ENCODE measurements around the gene C2CD2. TPM values are rescaled to one million over a fixed set of nuclear protein-coding genes. Genes with fewer than 3 reads are reported as not detected.

Gene C2CD2
- total RNA-seq, 2 donors from 2014 or later: 27.3 to 30.5 TPM

DNA sequence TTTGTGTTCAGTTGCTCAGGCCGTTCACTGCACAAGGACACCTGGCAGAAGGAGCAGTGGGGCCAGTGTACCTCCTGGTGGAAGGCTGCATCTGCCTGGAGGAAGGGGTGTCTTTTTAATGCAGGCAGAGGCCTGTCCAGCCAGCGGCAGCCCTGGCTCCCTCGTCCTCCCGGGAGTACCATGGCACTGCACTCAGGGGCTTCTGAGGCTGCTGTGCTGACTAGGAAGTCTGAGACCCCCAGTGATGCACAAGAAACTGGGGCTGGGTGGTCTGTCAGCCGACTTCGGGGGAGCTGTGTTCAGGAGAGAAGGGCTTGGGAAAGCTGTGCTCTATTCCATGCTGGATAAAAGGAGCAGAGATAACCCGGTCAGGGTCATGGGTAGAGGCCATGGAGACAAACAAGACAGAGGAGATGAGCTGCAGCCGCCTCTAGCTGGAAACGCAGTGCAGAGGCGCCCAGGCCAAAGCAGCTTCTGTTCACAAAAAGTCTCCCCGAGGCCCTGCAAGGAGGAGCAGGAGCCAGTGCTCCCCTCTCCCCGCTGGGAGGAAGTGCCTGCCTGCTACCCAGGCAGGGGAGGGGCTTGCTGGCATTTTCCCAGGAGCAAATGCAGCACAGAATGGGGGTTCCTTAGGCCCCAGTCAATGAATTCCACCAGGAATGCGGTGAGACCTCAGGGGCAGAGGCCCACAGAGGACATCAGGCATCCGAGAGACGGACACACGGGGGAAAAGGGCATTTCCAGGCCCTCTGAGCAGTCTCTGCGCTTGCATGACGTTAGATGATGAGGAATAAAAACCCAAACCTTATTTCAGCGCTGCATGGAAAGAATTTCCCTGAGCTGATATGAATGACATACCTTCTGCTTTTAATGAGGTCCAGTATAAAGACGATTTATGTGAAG is 17.2 kb upstream of the C2CD2 start:
- TF ChIP-seq POLR2A (IDR thresholded peaks at IDR 0.05) (no peak), POLR2AphosphoS5 (IDR thresholded peaks at IDR 0.05) (no peak)
- TF ChIP-seq, protein P1, sequence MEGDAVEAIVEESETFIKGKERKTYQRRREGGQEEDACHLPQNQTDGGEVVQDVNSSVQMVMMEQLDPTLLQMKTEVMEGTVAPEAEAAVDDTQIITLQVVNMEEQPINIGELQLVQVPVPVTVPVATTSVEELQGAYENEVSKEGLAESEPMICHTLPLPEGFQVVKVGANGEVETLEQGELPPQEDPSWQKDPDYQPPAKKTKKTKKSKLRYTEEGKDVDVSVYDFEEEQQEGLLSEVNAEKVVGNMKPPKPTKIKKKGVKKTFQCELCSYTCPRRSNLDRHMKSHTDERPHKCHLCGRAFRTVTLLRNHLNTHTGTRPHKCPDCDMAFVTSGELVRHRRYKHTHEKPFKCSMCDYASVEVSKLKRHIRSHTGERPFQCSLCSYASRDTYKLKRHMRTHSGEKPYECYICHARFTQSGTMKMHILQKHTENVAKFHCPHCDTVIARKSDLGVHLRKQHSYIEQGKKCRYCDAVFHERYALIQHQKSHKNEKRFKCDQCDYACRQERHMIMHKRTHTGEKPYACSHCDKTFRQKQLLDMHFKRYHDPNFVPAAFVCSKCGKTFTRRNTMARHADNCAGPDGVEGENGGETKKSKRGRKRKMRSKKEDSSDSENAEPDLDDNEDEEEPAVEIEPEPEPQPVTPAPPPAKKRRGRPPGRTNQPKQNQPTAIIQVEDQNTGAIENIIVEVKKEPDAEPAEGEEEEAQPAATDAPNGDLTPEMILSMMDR (IDR thresholded peaks at IDR 0.05): no peak
- intact Hi-C loops (cut with DNase I): no loop called here
- Histone ChIP-seq H3K4me1 (replicated peaks) (peaks cover 3% of the 10 kb centered on the region), H3K27me3 (replicated peaks; ENCODE audit: insufficient read depth) (no peaks in the 10 kb centered on the region), H3K27ac (no peak overlapping the region), H3K9me3 (no peaks in the 10 kb centered on the region), H3K36me3 (no peaks in the 10 kb centered on the region), H3K4me3 (no peak overlapping the region)
- DNase-seq (ENCODE audit: low spot score): no peak
- WGBS: 87% methylated on average over 20 of the region's 20 CpGs

DNA sequence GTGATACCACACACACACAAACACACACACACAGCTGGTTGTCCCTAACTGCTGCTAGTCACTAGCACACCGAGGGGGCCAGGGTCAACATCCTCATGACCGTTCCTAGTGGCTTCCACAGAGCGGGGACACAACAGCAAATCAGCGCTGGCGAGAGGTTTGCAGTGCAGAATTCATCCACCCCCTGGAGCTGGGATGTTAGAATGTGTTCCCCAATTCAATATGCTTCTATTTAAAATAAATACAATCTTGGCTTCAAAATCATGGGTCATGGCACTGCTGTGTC is 16.2 kb upstream of the C2CD2 start:
- intact Hi-C loops (cut with DNase I): no loop called here
- 86% methylated on average over 5 of the region's 5 CpGs for WGBS
- DNase-seq (ENCODE audit: low spot score): no peak

DNA sequence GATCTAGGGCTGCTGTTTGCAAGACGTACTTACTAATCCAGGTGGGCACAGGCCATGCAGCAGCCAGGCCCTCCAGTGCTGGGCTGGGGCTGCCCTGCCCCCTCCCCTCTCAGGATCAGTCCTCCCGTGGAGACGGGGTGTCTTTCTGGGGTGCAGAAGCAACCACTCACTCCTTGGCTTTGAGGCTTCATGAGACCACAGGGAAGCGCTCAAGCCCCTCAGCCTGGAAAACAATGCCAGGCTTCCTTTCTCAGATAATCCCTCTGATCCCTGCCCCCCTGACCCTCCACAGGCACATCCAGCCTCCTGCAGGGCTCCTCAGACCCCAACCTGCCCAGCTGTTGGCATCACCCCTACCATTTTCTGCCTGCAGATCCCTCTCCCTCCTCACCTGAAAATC is 13.9 kb upstream of the C2CD2 start:
- no peaks in the 10 kb centered on the region for H3K36me3 ChIP-seq
- no peaks in the 10 kb centered on the region for H3K9me3 ChIP-seq
- 91% methylated on average over 4 of the region's 4 CpGs for WGBS
- no peak overlapping the region for H3K4me3 ChIP-seq
- H3K27ac ChIP-seq: no peak overlapping the region
- H3K27me3 ChIP-seq (replicated peaks; ENCODE audit: insufficient read depth): no peaks in the 10 kb centered on the region
- DNase-seq (ENCODE audit: low spot score): no peak
- TF ChIP-seq, protein P1 (IDR thresholded peaks at IDR 0.05): no peak
- TF ChIP-seq POLR2AphosphoS5 (IDR thresholded peaks at IDR 0.05) (no peak), POLR2A (IDR thresholded peaks at IDR 0.05) (no peak)
- peaks cover 13% of the 10 kb centered on the region for H3K4me1 ChIP-seq (replicated peaks)
- intact Hi-C loops (cut with DNase I): no loop called here

More for the DNA sequence above, 16.2 kb upstream of the C2CD2 start:
- no peak overlapping the region for H3K27ac ChIP-seq
- H3K4me3 ChIP-seq: no peak overlapping the region
- no peaks in the 10 kb centered on the region for H3K9me3 ChIP-seq
- H3K36me3 ChIP-seq: no peaks in the 10 kb centered on the region
- TF ChIP-seq, protein P1 (IDR thresholded peaks at IDR 0.05): no peak
- no peak for TF ChIP-seq POLR2AphosphoS5 (IDR thresholded peaks at IDR 0.05)
- no peak for TF ChIP-seq POLR2A (IDR thresholded peaks at IDR 0.05)
- H3K4me1 ChIP-seq (replicated peaks): peaks cover 12% of the 10 kb centered on the region
- H3K27me3 ChIP-seq (replicated peaks; ENCODE audit: insufficient read depth): no peaks in the 10 kb centered on the region

DNA sequence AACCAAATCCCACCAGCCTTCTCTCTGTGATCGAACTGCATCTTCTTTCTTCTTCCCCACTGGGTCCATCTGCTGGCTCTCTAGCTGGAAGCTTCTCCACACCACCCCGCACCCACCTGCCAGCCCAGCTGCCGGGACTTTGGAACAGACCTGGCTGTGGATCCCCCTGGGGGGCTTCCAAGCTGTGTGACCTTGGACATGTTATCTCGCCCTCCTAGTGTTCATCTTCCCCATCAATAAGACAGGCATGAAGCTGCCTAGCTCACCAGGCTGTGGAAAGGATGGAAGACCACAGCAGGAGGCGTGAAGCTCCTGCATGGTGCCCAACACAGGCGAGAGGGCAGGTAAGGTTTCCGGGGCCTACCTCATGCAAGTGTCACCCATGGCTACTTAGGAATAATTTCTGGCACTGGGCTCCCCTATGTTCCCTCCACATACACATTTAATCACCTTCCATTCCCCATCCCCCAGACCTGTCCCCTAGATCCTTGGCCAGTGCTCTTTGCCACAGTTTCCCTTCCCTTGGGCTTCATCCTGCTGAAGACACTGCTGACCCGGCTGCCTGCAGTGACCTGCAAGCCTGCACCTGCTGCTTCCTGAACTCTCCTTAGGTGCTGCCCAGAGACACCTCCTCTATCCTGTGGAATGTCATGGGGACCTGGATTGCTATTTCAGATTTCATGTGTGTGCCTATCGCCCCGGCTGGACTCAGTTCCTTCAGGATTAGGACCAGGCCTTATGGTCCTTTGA is 13.2 kb upstream of the C2CD2 start:
- WGBS: 92% methylated on average over 10 of the region's 10 CpGs
- Histone ChIP-seq H3K27ac (no peak overlapping the region), H3K9me3 (no peaks in the 10 kb centered on the region), H3K4me3 (no peak overlapping the region), H3K4me1 (replicated peaks) (peaks cover 13% of the 10 kb centered on the region), H3K36me3 (no peaks in the 10 kb centered on the region), H3K27me3 (replicated peaks; ENCODE audit: insufficient read depth) (no peaks in the 10 kb centered on the region)
- DNase-seq (ENCODE audit: low spot score): no peak
- TF ChIP-seq POLR2AphosphoS5 (IDR thresholded peaks at IDR 0.05) (no peak), POLR2A (IDR thresholded peaks at IDR 0.05) (no peak)
- TF ChIP-seq, protein P1 (IDR thresholded peaks at IDR 0.05): no peak
- intact Hi-C loops (cut with DNase I): no loop called here

Measured in prostate gland (tissue), 2 donors.